ENCODE results near the gene COL5A3. TPM values are rescaled to one million over a fixed set of nuclear protein-coding genes. Genes with fewer than 3 reads are reported as not detected.

The COL5A3 gene
- total and polyA plus RNA-seq, 2 of the 13 experiments (the other 11 are each of a cell fraction or from before 2014, with no cell fraction given) = 0.02 TPM; not detected in 1

DNA sequence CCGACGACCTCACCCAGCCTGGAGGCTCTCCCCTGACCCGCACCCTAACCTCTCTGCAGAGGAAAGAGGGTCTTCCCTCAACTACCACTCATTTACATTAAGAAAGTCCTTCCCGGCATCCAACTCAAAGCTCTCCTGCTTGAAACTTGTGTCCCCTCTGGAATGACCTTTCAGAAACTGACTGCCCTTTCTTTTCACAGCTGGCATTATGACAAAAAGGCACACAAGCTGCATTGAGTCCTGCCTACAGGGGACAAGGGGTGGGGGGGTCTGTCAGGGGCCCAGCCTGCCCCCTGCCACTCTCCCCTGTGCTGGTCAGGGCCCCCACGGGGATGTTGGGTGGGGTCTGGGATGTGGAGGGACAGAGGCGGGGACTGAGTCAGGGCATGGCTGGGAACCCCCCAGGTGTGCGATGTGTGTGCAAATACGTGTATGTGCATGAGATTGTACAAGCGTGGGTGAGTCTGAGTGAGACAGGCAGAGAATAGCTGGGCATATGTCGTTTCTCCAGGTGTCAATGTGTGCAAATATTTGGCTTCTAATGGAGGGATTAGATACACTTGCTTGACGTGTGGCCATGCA is 2.0 kb downstream of the COL5A3 start (continued):
- TF ChIP-seq NFKBIZ (CRISPR knock-in tag; IDR thresholded peaks at IDR 0.05) = no peak
- TF ChIP-seq, protein P1, sequence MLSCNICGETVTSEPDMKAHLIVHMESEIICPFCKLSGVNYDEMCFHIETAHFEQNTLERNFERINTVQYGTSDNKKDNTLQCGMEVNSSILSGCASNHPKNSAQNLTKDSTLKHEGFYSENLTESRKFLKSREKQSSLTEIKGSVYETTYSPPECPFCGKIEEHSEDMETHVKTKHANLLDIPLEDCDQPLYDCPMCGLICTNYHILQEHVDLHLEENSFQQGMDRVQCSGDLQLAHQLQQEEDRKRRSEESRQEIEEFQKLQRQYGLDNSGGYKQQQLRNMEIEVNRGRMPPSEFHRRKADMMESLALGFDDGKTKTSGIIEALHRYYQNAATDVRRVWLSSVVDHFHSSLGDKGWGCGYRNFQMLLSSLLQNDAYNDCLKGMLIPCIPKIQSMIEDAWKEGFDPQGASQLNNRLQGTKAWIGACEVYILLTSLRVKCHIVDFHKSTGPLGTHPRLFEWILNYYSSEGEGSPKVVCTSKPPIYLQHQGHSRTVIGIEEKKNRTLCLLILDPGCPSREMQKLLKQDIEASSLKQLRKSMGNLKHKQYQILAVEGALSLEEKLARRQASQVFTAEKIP (CRISPR knock-in tag; IDR thresholded peaks at IDR 0.05; ENCODE audit: borderline replicate concordance) = no peak
- TF ChIP-seq, protein P2, sequence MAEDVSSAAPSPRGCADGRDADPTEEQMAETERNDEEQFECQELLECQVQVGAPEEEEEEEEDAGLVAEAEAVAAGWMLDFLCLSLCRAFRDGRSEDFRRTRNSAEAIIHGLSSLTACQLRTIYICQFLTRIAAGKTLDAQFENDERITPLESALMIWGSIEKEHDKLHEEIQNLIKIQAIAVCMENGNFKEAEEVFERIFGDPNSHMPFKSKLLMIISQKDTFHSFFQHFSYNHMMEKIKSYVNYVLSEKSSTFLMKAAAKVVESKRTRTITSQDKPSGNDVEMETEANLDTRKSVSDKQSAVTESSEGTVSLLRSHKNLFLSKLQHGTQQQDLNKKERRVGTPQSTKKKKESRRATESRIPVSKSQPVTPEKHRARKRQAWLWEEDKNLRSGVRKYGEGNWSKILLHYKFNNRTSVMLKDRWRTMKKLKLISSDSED (CRISPR knock-in tag; IDR thresholded peaks at IDR 0.05) = no peak
- TF ChIP-seq, protein P3, sequence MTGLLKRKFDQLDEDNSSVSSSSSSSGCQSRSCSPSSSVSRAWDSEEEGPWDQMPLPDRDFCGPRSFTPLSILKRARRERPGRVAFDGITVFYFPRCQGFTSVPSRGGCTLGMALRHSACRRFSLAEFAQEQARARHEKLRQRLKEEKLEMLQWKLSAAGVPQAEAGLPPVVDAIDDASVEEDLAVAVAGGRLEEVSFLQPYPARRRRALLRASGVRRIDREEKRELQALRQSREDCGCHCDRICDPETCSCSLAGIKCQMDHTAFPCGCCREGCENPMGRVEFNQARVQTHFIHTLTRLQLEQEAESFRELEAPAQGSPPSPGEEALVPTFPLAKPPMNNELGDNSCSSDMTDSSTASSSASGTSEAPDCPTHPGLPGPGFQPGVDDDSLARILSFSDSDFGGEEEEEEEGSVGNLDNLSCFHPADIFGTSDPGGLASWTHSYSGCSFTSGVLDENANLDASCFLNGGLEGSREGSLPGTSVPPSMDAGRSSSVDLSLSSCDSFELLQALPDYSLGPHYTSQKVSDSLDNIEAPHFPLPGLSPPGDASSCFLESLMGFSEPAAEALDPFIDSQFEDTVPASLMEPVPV (CRISPR knock-in tag; IDR thresholded peaks at IDR 0.05) = no peak

DNA sequence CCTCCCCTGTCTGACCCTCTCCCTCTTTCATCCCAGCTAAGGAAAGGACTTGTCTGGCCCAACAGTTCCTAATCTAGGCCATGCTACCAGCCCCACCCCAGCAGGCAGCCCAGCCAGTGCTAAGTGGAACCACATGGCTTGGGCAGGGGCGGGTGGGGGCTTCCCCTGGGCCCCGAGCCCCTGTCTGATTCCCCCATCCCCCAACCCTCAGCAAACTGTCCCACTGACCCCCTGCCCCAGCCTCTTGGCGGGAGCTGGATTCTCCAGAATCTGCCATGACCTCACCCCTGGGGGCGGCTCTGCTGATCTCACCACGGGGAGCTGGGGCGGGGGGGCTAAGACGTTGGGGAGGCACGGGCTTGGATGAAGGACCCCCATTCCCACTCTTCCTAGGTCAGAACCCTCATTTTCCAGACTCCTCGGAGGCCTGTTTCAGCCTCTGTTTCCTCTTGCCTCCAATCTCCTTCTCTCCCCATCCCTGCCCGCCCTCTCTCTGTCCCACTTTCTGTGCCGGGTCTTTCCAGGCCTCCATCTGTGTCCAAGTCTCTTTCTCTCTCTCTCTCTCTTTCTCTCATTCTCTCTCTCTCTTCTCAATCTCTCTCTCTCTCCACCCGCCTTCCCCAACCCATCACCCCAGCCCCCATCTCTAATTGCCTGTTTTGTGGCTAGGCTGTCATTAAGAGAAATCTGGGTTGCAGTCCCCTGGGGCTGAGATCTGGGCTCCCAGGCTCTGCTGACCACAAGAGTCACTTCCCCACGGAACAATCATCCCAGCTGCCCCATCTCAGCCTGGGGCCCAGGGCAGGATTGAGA is 2.7 kb downstream of the COL5A3 start:
- FAIRE-seq (no peak), DNase-seq (ENCODE audit: low spot score) (no peak), ATAC-seq (no peak)
- Histone ChIP-seq H3K27ac (ENCODE audit: extremely low read length, insufficient read depth, low read length) (no peak overlapping the region), H4K20me1 (ENCODE audit: insufficient read depth, low read length) (0 out of 2 replicates have a peak, but pooled peaks cover 2% of the 10 kb centered on the region), H3K4me3 (replicated peaks in 1 of 3; ENCODE audit: insufficient read depth in 1 of 3, low read depth in 2 of 3, low read length in 3 of 3) (no peak overlapping the region), H3K79me2 (ENCODE audit: insufficient read depth, low read length) (no peaks in the 10 kb centered on the region), H3K36me3 (replicated peaks in 1 of 2; ENCODE audit: control insufficient read depth in 1 of 2, insufficient read depth in 2 of 2, low read length in 2 of 2) (no peaks in the 10 kb centered on the region), H3K4me2 (ENCODE audit: low read depth, low read length) (no peak overlapping the region), H3K27me3 (ENCODE audit: control insufficient read depth in 1 of 2, insufficient read depth in 2 of 2, low read length in 2 of 2) (peaks cover 2 to 41% of the 10 kb centered on the region in 2 experiments), H3K4me1 (ENCODE audit: insufficient read depth, low read length) (peaks cover under 1% of the 10 kb centered on the region), H3K9me3 (ENCODE audit: low read length) (no peaks in the 10 kb centered on the region), H2AFZ (ENCODE audit: low read length) (no peak overlapping the region), H3K9ac (ENCODE audit: insufficient read depth, low read depth, low read length) (no peak overlapping the region)
- in situ Hi-C loops (cut with HindIII; ENCODE audit: extremely low pct_ligation_motif_present, low pct_unique_long_range_greater_than_20kb) = no loop called here
- intact Hi-C loops (cut with micrococcal nuclease; ENCODE audit: unreplicated experiment) = no loop called here
- CTCF ChIA-PET (ENCODE audit: low intra/inter-chr PET ratio, low total read pairs) = no interaction called here
- POLR2A ChIA-PET = interaction anchor here (0.7 kb wide), 1 partner anchor 110 kb away, joined by 3 read pairs; no protein-coding TSS in a partner anchor
- WGBS (ENCODE audit: low lambda C conversion rate) = 12% methylated on average over 11 of the region's 13 CpGs
- no TSS peak for BruUV-seq (replicated peaks)
- TF ChIP-seq NFYB (CRISPR knock-in tag; IDR thresholded peaks at IDR 0.05) (no peak), TP53 (CRISPR knock-in tag; conservative IDR thresholded peaks at IDR 0.05) (no peak), SNRNP70 (IDR thresholded peaks at IDR 0.05; ENCODE audit: low read depth, low read length) (no peak)
- TF ChIP-seq, protein P4, sequence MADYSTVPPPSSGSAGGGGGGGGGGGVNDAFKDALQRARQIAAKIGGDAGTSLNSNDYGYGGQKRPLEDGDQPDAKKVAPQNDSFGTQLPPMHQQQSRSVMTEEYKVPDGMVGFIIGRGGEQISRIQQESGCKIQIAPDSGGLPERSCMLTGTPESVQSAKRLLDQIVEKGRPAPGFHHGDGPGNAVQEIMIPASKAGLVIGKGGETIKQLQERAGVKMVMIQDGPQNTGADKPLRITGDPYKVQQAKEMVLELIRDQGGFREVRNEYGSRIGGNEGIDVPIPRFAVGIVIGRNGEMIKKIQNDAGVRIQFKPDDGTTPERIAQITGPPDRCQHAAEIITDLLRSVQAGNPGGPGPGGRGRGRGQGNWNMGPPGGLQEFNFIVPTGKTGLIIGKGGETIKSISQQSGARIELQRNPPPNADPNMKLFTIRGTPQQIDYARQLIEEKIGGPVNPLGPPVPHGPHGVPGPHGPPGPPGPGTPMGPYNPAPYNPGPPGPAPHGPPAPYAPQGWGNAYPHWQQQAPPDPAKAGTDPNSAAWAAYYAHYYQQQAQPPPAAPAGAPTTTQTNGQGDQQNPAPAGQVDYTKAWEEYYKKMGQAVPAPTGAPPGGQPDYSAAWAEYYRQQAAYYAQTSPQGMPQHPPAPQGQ (CRISPR knock-in tag; IDR thresholded peaks at IDR 0.05; ENCODE audit: borderline replicate concordance) = no peak
- TF ChIP-seq, protein P5, sequence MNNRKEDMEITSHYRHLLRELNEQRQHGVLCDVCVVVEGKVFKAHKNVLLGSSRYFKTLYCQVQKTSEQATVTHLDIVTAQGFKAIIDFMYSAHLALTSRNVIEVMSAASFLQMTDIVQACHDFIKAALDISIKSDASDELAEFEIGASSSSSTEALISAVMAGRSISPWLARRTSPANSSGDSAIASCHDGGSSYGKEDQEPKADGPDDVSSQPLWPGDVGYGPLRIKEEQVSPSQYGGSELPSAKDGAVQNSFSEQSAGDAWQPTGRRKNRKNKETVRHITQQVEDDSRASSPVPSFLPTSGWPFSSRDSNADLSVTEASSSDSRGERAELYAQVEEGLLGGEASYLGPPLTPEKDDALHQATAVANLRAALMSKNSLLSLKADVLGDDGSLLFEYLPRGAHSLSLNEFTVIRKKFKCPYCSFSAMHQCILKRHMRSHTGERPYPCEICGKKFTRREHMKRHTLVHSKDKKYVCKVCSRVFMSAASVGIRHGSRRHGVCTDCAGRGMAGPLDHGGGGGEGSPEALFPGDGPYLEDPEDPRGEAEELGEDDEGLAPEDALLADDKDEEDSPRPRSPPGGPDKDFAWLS (CRISPR knock-in tag; IDR thresholded peaks at IDR 0.05; ENCODE audit: borderline replicate concordance) = no peak
- TF ChIP-seq, protein P6, sequence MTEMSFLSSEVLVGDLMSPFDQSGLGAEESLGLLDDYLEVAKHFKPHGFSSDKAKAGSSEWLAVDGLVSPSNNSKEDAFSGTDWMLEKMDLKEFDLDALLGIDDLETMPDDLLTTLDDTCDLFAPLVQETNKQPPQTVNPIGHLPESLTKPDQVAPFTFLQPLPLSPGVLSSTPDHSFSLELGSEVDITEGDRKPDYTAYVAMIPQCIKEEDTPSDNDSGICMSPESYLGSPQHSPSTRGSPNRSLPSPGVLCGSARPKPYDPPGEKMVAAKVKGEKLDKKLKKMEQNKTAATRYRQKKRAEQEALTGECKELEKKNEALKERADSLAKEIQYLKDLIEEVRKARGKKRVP (CRISPR knock-in tag; IDR thresholded peaks at IDR 0.05) = no peak
